Ovary (tissue), 3 donors: ENCODE results near the gene CCDC14.

Experiments used
- CTCF ChIP-seq, 3 donors: fragments of 450-650 bp in 2 of 3; fragments of 200-600 bp in 1 of 3; IDR thresholded peaks; one replicate each; pipeline versions ENCODE4 v1.5.1 to v1.8.0; 2016 to 2022; ENCODE audit warnings: antibody characterized with exemption in 3 of 3, mild to moderate bottlenecking in 1 of 3
- EP300 ChIP-seq: sonication (generic); formaldehyde crosslinking; IDR thresholded peaks from one replicate; pipeline ENCODE4 v1.6.1; 2017; ENCODE audit warnings: antibody characterized with exemption
- POLR2A ChIP-seq: fragments of 450-650 bp; IDR thresholded peaks from one replicate; pipeline ENCODE4 v1.6.1; 2017; ENCODE audit warnings: antibody characterized with exemption, mild to moderate bottlenecking, moderate library complexity
- donor health status: DM: no; HTN: no; CAD: no.

DNA sequence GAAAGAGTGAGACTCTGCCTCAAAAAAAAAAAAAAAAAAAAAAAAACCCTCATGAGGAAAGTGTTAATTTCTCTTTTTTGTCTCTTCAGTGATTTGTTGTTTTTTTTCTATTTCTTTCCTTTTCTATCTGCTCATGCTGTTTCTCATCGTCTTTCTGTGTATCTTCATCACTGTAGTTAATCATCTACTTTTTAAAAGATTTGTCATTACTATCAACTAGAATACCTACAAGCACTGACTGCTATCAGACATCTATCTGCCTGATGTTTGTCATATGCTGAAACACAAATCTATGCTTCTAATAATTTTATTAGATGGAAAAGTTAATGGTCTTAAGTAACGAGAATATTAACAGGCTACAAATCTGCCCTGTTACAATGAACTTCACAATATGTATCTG lies 26.8 kb downstream of the CCDC14 start:
- TF ChIP-seq EP300 (no peak), CTCF (IDR thresholded peaks at IDR 0.05) (no peak), POLR2A (no peak)
